H9 (cell line): Measurements from ENCODE around the gene MAPK8IP3. TPM values are rescaled to one million over a fixed set of nuclear protein-coding genes. Genes with fewer than 3 reads are reported as not detected.
A peak's percentile ranks its signal among the peaks of the same experiment; 100 is the strongest.

Source experiments
- DNase-seq: peaks from one replicate; pipeline ENCODE4 v3.0.0-alpha.2; 2017
- H2AFZ ChIP-seq: one replicate; pipeline ENCODE4 v1.6.1; 2013; ENCODE audit warnings: mild to moderate bottlenecking, low read length, control low read depth, moderate library complexity
- H2AK5ac ChIP-seq: 2 replicates; pipeline ENCODE4 v1.6.1; 2013; ENCODE audit warnings: low read length, control low read depth, mixed read lengths; ENCODE audit not compliant: insufficient read length
- H2BK120ac ChIP-seq: one replicate; pipeline ENCODE4 v1.6.1; 2013; ENCODE audit warnings: low read depth, mild to moderate bottlenecking, low read length, control low read depth, inconsistent platforms; ENCODE audit not compliant: poor library complexity, severe bottlenecking
- H2BK12ac ChIP-seq: 2 replicates; pipeline ENCODE4 v1.6.1; 2013; ENCODE audit warnings: low read length, control low read depth, mixed read lengths, low read depth; ENCODE audit not compliant: insufficient read length
- H2BK15ac ChIP-seq: 2 replicates; pipeline ENCODE4 v1.6.1; 2013; ENCODE audit warnings: low read depth, low read length, control low read depth
- H2BK20ac ChIP-seq: one replicate; pipeline ENCODE4 v1.6.1; 2013; ENCODE audit warnings: low read depth, mild to moderate bottlenecking, low read length, control low read depth, inconsistent platforms; ENCODE audit not compliant: poor library complexity, severe bottlenecking
- H2BK5ac ChIP-seq: 2 replicates; pipeline ENCODE4 v1.6.1; 2013; ENCODE audit warnings: low read length, control low read depth, mixed read lengths; ENCODE audit not compliant: insufficient read length
- H3K14ac ChIP-seq: 2 replicates; pipeline ENCODE4 v1.6.1; 2013; ENCODE audit warnings: low read length, control low read depth; ENCODE audit not compliant: insufficient read depth
- H3K18ac ChIP-seq: 2 replicates; pipeline ENCODE4 v1.6.1; 2013; ENCODE audit warnings: low read depth, mild to moderate bottlenecking, mixed read lengths, low read length, control low read depth; ENCODE audit not compliant: insufficient read length
- H3K23ac ChIP-seq: 2 replicates; pipeline ENCODE4 v1.6.1; 2013; ENCODE audit warnings: low read length, control low read depth, mixed read lengths, low read depth; ENCODE audit not compliant: insufficient read length
- H3K23me2 ChIP-seq: 2 replicates; pipeline ENCODE4 v1.6.1; 2013; ENCODE audit warnings: low read depth, mild to moderate bottlenecking, mixed read lengths, low read length, control low read depth; ENCODE audit not compliant: insufficient read length, poor library complexity, severe bottlenecking
- H3K27ac ChIP-seq: 2 replicates; pipeline ENCODE4 v1.5.1; 2013; ENCODE audit warnings: low read length, control low read depth, mixed read lengths, low read depth; ENCODE audit not compliant: insufficient read length
- H3K27me3 ChIP-seq: 2 replicates; pipeline ENCODE4 v1.6.1; 2013; ENCODE audit warnings: low read length, control low read depth, inconsistent platforms; ENCODE audit not compliant: insufficient read depth
- H3K4ac ChIP-seq: 2 replicates; pipeline ENCODE4 v1.6.1; 2013; ENCODE audit warnings: low read depth, mild to moderate bottlenecking, control low read depth, inconsistent platforms, low read length, moderate library complexity
- H3K4me1 ChIP-seq: 2 replicates; pipeline ENCODE4 v1.6.1; 2013; ENCODE audit warnings: low read length, control low read depth, inconsistent platforms; ENCODE audit not compliant: insufficient read depth
- H3K4me2 ChIP-seq: 2 replicates; pipeline ENCODE4 v1.6.1; 2013; ENCODE audit warnings: low read length, control low read depth, mixed read lengths; ENCODE audit not compliant: insufficient read length, insufficient read depth
- H3K56ac ChIP-seq: 2 replicates; pipeline ENCODE4 v1.6.1; 2013; ENCODE audit warnings: low read depth, mild to moderate bottlenecking, mixed read lengths, low read length, control low read depth; ENCODE audit not compliant: insufficient read length
- H3K79me1 ChIP-seq: 2 replicates; pipeline ENCODE4 v1.6.1; 2013; ENCODE audit warnings: low read depth, mild to moderate bottlenecking, moderate library complexity, low read length, control low read depth, inconsistent platforms; ENCODE audit not compliant: insufficient read depth, poor library complexity, severe bottlenecking
- H3K79me2 ChIP-seq: 2 replicates; pipeline ENCODE4 v1.6.1; 2013; ENCODE audit warnings: low read length, control low read depth, inconsistent platforms; ENCODE audit not compliant: insufficient read depth
- H3K9ac ChIP-seq: 2 replicates; pipeline ENCODE4 v1.6.1; 2013; ENCODE audit warnings: low read length, control low read depth, mixed read lengths; ENCODE audit not compliant: insufficient read length; ENCODE audit errors: extremely low read depth
- H3K9me3 ChIP-seq: one replicate; pipeline ENCODE4 v1.6.1; 2013; ENCODE audit warnings: low read depth, low read length, inconsistent platforms; ENCODE audit not compliant: control insufficient read depth
- H3T11ph ChIP-seq: one replicate; pipeline ENCODE4 v1.6.1; 2013; ENCODE audit warnings: mild to moderate bottlenecking, low read length, control low read depth, inconsistent platforms
- H4K20me1 ChIP-seq: one replicate; pipeline ENCODE4 v1.6.1; 2013; ENCODE audit not compliant: control insufficient read depth, insufficient read length, insufficient read depth
- H4K5ac ChIP-seq: 2 replicates; pipeline ENCODE4 v1.6.1; 2013; ENCODE audit warnings: low read depth, mild to moderate bottlenecking, mixed read lengths, low read length, control low read depth; ENCODE audit not compliant: insufficient read length
- H4K8ac ChIP-seq: replicated peaks from 2 replicates; pipeline ENCODE4 v1.6.1; 2013; ENCODE audit warnings: low read length, control low read depth, mixed read lengths, low read depth; ENCODE audit not compliant: insufficient read length
- H4K91ac ChIP-seq: 2 replicates; pipeline ENCODE4 v1.6.1; 2013; ENCODE audit warnings: low read depth, mild to moderate bottlenecking, moderate library complexity, mixed read lengths, low read length, control low read depth; ENCODE audit not compliant: insufficient read length
- H3K27ac Mint-ChIP-seq, 3 experiments: 2 replicates in 2 of 3; 3 replicates in 1 of 3; pipeline ENCODE4 v1.8.0; 2020 to 2021; ENCODE audit warnings: mixed read lengths in 3 of 3, mild to moderate bottlenecking in 1 of 3, moderate library complexity in 1 of 3
- H3K27me3 Mint-ChIP-seq: 2 replicates; pipeline ENCODE4 v1.8.0; 2021; ENCODE audit warnings: low read depth, mild to moderate bottlenecking, moderate library complexity, mixed read lengths
- H3K36me3 Mint-ChIP-seq, 3 experiments: 2 replicates in 2 of 3; 3 replicates in 1 of 3; pipeline ENCODE4 v1.8.0; 2020 to 2021; ENCODE audit warnings: low read depth in 3 of 3, mixed read lengths in 3 of 3; ENCODE audit not compliant: insufficient read depth in 1 of 3
- H3K4me1 Mint-ChIP-seq, 2 experiments: 2 replicates each; pipeline ENCODE4 v1.8.0; 2020; ENCODE audit warnings: mixed read lengths in 2 of 2
- H3K4me3 Mint-ChIP-seq, 2 experiments: 2 replicates in 1 of 2; 3 replicates in 1 of 2; pipeline ENCODE4 v1.8.0; 2020 to 2021; ENCODE audit warnings: mild to moderate bottlenecking in 2 of 2, mixed read lengths in 2 of 2, moderate library complexity in 1 of 2
- H3K9me3 Mint-ChIP-seq, 2 experiments: 2 replicates in 1 of 2; 3 replicates in 1 of 2; pipeline ENCODE4 v1.8.0; 2020; ENCODE audit warnings: mild to moderate bottlenecking in 2 of 2, mixed read lengths in 2 of 2, moderate library complexity in 1 of 2
- WGBS: extraction: QIAGEN DNeasy Blood & Tissue Kit; methylation state at CpG from one replicate; pipeline ENCODE4 v1.1.7; 2013; ENCODE audit warnings: missing lambda C conversion rate, low lambda C conversion rate, mixed read lengths; ENCODE audit not compliant: insufficient read length; ENCODE audit errors: extremely low coverage; 5-methylcytosine and 5-hydroxymethylcytosine counted together
- total RNA-seq: library from RNA; stranded (reverse); gene quantifications from 2 replicates; pipeline ENCODE4 v1.2.1, GENCODE V29; 2021
- TF ChIP-seq, protein P1 (sequence below): fragments of 200-600 bp; sonication (generic); conservative IDR thresholded peaks from 3 replicates; pipeline ENCODE4 v1.8.0; 2021; ENCODE audit warnings: antibody characterized with exemption, mild to moderate bottlenecking

Gene MAPK8IP3
- total RNA-seq, 1 experiment from 2014 or later = 51.3 TPM

DNA sequence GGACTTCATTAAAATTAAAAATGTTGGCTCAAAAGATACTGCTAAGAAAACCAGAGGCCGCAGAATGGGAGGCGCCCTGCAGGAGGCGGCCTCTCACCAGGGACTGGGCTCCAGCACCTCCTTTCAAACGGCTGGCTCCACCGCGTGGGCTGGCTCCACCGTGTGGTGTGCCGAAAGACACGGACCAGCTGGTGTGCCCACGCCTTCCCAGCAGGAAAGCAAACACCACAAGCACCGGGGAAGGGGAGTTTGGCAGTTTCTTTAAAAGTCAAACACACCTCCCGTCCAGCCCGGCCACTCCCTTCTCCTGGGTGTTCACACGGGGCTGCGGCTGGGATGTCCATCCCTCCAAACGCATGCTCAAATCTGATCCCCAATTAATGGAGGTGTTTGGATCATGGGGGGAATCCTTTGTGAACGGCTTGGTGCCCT is 106.8 kb downstream of the MAPK8IP3 start:
- Histone ChIP-seq H2BK5ac (no peak overlapping the region), H3K27ac (no peak overlapping the region), H2AK5ac (no peak overlapping the region), H3K14ac (no peak overlapping the region), H2BK120ac (no peak overlapping the region), H4K20me1 (no peaks in the 10 kb centered on the region), H3K56ac (no peak overlapping the region), H3K79me1 (no peaks in the 10 kb centered on the region), H4K91ac (no peak overlapping the region), H4K5ac (no peak overlapping the region), H2BK12ac (no peak overlapping the region), H3K4me1 (no peaks in the 10 kb centered on the region), H3K9ac (no peak overlapping the region), H3K23ac (no peak overlapping the region), H3K18ac (no peak overlapping the region), H3T11ph (no peak overlapping the region), H3K23me2 (no peaks in the 10 kb centered on the region), H3K27me3 (no peaks in the 10 kb centered on the region), H3K4me2 (no peak overlapping the region), H3K9me3 (no peaks in the 10 kb centered on the region), H2BK15ac (no peak overlapping the region), H4K8ac (no peak overlapping the region), H3K79me2 (no peaks in the 10 kb centered on the region), H3K4ac (no peak overlapping the region), H2BK20ac (no peak overlapping the region), H2AFZ (no peak overlapping the region)
- no peaks in the 10 kb centered on the region for H3K9me3 Mint-ChIP-seq
- WGBS = no CpG with 5 or more reads among the region's 17 CpGs
- H3K4me3 Mint-ChIP-seq = no peak overlapping the region
- H3K27ac Mint-ChIP-seq = no peak overlapping the region
- DNase-seq = peak; percentile 68
- H3K36me3 Mint-ChIP-seq = peaks cover 5 to 27% (median 15%) of the 10 kb centered on the region in 3 experiments; a peak in 6 of 7 replicates
- TF ChIP-seq, protein P1, sequence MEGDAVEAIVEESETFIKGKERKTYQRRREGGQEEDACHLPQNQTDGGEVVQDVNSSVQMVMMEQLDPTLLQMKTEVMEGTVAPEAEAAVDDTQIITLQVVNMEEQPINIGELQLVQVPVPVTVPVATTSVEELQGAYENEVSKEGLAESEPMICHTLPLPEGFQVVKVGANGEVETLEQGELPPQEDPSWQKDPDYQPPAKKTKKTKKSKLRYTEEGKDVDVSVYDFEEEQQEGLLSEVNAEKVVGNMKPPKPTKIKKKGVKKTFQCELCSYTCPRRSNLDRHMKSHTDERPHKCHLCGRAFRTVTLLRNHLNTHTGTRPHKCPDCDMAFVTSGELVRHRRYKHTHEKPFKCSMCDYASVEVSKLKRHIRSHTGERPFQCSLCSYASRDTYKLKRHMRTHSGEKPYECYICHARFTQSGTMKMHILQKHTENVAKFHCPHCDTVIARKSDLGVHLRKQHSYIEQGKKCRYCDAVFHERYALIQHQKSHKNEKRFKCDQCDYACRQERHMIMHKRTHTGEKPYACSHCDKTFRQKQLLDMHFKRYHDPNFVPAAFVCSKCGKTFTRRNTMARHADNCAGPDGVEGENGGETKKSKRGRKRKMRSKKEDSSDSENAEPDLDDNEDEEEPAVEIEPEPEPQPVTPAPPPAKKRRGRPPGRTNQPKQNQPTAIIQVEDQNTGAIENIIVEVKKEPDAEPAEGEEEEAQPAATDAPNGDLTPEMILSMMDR = peak; percentile 69
- no peaks in the 10 kb centered on the region for H3K27me3 Mint-ChIP-seq
- H3K4me1 Mint-ChIP-seq = peaks cover 0 to 3% of the 10 kb centered on the region in 2 experiments; a peak in 2 of 4 replicates
